Upper lobe of right lung (tissue), 1 donor: ENCODE data around the gene MEGF8. TPM values are rescaled to one million over a fixed set of nuclear protein-coding genes. Genes with fewer than 3 reads are reported as not detected.

Experiments used
- ATAC-seq: fragments of 200-7000 bp; cut with Tn5 transposase; one replicate; pipeline ENCODE4 v1.9.1; 2020; ENCODE audit warnings: mild to moderate bottlenecking, moderate library complexity
- DNase-seq: peaks from one replicate; pipeline ENCODE4 v3.0.0-alpha.2; 2020
- H3K27ac ChIP-seq: fragments of 200-600 bp; one replicate; pipeline ENCODE4 v1.8.0; 2022
- H3K27me3 ChIP-seq: fragments of 200-600 bp; one replicate; pipeline ENCODE4 v1.8.0; 2022; ENCODE audit warnings: mild to moderate bottlenecking
- H3K36me3 ChIP-seq: fragments of 200-600 bp; one replicate; pipeline ENCODE4 v1.8.0; 2022
- H3K4me1 ChIP-seq: fragments of 200-600 bp; one replicate; pipeline ENCODE4 v1.8.0; 2022
- H3K4me3 ChIP-seq: fragments of 200-600 bp; one replicate; pipeline ENCODE4 v1.8.0; 2022; ENCODE audit warnings: mild to moderate bottlenecking
- H3K9me3 ChIP-seq: fragments of 200-600 bp; one replicate; pipeline ENCODE4 v1.8.0; 2022
- CTCF ChIP-seq: fragments of 200-600 bp; IDR thresholded peaks from one replicate; pipeline ENCODE4 v1.8.0; 2022; ENCODE audit warnings: antibody characterized with exemption
- intact Hi-C: fragments of 100-400 bp; cut with DNase I; formaldehyde crosslinking; loops from one replicate; pipeline ENCODE4 v1.11.0; 2022
- total RNA-seq: library from RNA; stranded (reverse); fragmentation: NEBNext Ultra II Directional; extraction: Animal tissue kit (Norgen Biotek cat#: 25700); gene quantifications from one replicate; pipeline ENCODE4 v1.2.1, GENCODE V29; 2021
- donor health status: DM: no; HTN: yes; CAD: no; lungs with severe emphysema.

Gene MEGF8
- total RNA-seq, 1 donor from 2014 or later, result 18.4 TPM

GRCh38 chr19:42380155-42380554 lies 54.7 kb downstream of the MEGF8 start:
- Histone ChIP-seq H3K4me3 (no peak overlapping the region), H3K27ac (no peak overlapping the region), H3K27me3 (peaks cover 14% of the 10 kb centered on the region), H3K9me3 (no peaks in the 10 kb centered on the region), H3K36me3 (no peaks in the 10 kb centered on the region), H3K4me1 (no peaks in the 10 kb centered on the region)
- intact Hi-C loops, result no loop called here
- TF ChIP-seq CTCF, result no peak
- no peak for DNase-seq
- no peak for ATAC-seq

- TF ChIP-seq CTCF, result peak; percentile 51
- DNase-seq, result peak; percentile 85
- Histone ChIP-seq H3K36me3 (no peaks in the 10 kb centered on the region), H3K9me3 (no peaks in the 10 kb centered on the region), H3K27me3 (peaks cover 28% of the 10 kb centered on the region), H3K4me1 (peaks cover 8% of the 10 kb centered on the region), H3K27ac (no peak overlapping the region), H3K4me3 (peak overlapping the region; percentile 42)
- intact Hi-C loops, result no loop called here
- peak; percentile 92 for ATAC-seq
Measured at GRCh38 chr19:42386974-42387707, 61.7 kb downstream of the MEGF8 start.

- DNase-seq, result no peak
- Histone ChIP-seq H3K4me1 (peaks cover 8% of the 10 kb centered on the region), H3K27me3 (peaks cover 28% of the 10 kb centered on the region), H3K27ac (no peak overlapping the region), H3K9me3 (no peaks in the 10 kb centered on the region), H3K36me3 (no peaks in the 10 kb centered on the region), H3K4me3 (no peak overlapping the region)
- ATAC-seq, result peak; percentile 3
- no peak for TF ChIP-seq CTCF
- intact Hi-C loops, result no loop called here
Measured at GRCh38 chr19:42388851-42389489, 63.5 kb downstream of the MEGF8 start.

GRCh38 chr19:42389899-42390298 lies 64.5 kb downstream of the MEGF8 start, which contains the start of gene CNFN:
TSS of gene CNFN (minus strand) at chr19:42390297. CDS start at chr19:42389037, 1,260 bp downstream.
- ATAC-seq, result no peak

GRCh38 chr19:42392165-42392564 lies 66.7 kb downstream of the MEGF8 start:
- Histone ChIP-seq H3K27me3 (peaks cover 24% of the 10 kb centered on the region), H3K9me3 (no peaks in the 10 kb centered on the region), H3K4me1 (peaks cover 7% of the 10 kb centered on the region), H3K27ac (no peak overlapping the region), H3K4me3 (no peak overlapping the region), H3K36me3 (no peaks in the 10 kb centered on the region)
- intact Hi-C loops, result no loop called here
- ATAC-seq, result no peak
- TF ChIP-seq CTCF, result no peak
- no peak for DNase-seq

More at GRCh38 chr19:42389899-42390298, 64.5 kb downstream of the MEGF8 start, which contains the start of gene CNFN:
- intact Hi-C loops, result no loop called here
- no peak within 1 kb of the TSS for H3K4me3 ChIP-seq
- H3K4me1 ChIP-seq, result peaks cover 8% of the 10 kb centered on the region
- H3K36me3 ChIP-seq, result no peaks in the 10 kb centered on the region
- TF ChIP-seq CTCF, result no peak
- DNase-seq, result no peak
- H3K27ac ChIP-seq, result no peak within 1 kb of the TSS
- H3K9me3 ChIP-seq, result no peaks in the 10 kb centered on the region
- H3K27me3 ChIP-seq, result peaks cover 28% of the 10 kb centered on the region
